IMR-90 (cell line): ENCODE data around the gene GATA2. TPM values are rescaled to one million over a fixed set of nuclear protein-coding genes. Genes with fewer than 3 reads are reported as not detected.

Source experiments
- ATAC-seq: fragments of 200-7000 bp; cut with Tn5 transposase; 2 replicates; pipeline ENCODE4 v1.9.1; 2020; ENCODE audit warnings: low read depth, mild to moderate bottlenecking, moderate library complexity
- BruUV-seq: library from RNA; stranded (reverse); fragments of 400-500 nt; replicated peaks from 2 replicates; lab custom pipeline; 2021; lab: Mats Ljungman, UMichigan
- CTCF ChIA-PET: fragments of 300-600 bp; formaldehyde crosslinking; extraction: SDS; loops from one replicate; lab custom pipeline; 2021; ENCODE audit warnings: antibody characterized with exemption; lab: Yijun Ruan, JAX
- POLR2A ChIA-PET: fragments of 300-600 bp; sonication (Branson Sonifier 250); formaldehyde crosslinking; loops from one replicate; lab custom pipeline; 2022; ENCODE audit warnings: antibody characterized with exemption; ENCODE audit not compliant: unreplicated experiment; lab: Charles Lee
- DNase-seq: peaks from one replicate; pipeline ENCODE4 v3.0.0; 2013
- H2AFZ ChIP-seq: replicated peaks from 2 replicates; pipeline ENCODE3; 2013; ENCODE audit warnings: low read length, mild to moderate bottlenecking; ENCODE audit not compliant: poor library complexity
- H2AK5ac ChIP-seq: 2 replicates; pipeline ENCODE4 v1.6.1; 2013; ENCODE audit warnings: low read depth, low read length, inconsistent platforms
- H2AK9ac ChIP-seq: replicated peaks from 2 replicates; pipeline ENCODE3; 2013; ENCODE audit warnings: mild to moderate bottlenecking, low read depth, low read length, moderate library complexity; ENCODE audit not compliant: poor library complexity
- H2BK120ac ChIP-seq: 2 replicates; pipeline ENCODE4 v1.6.1; 2013; ENCODE audit warnings: low read depth, low read length, inconsistent platforms
- H2BK15ac ChIP-seq: 3 replicates; pipeline ENCODE4 v1.6.1; 2013; ENCODE audit warnings: low read depth, low read length, inconsistent platforms
- H2BK20ac ChIP-seq: 2 replicates; pipeline ENCODE4 v1.6.1; 2013; ENCODE audit warnings: low read depth, mild to moderate bottlenecking, inconsistent platforms, low read length, moderate library complexity
- H2BK5ac ChIP-seq: 2 replicates; pipeline ENCODE4 v1.6.1; 2013; ENCODE audit warnings: mild to moderate bottlenecking, low read depth, low read length, inconsistent platforms; ENCODE audit not compliant: poor library complexity, severe bottlenecking
- H3K14ac ChIP-seq: replicated peaks from 2 replicates; pipeline ENCODE4 v1.6.1; 2013; ENCODE audit warnings: low read depth, low read length, inconsistent platforms
- H3K18ac ChIP-seq: 2 replicates; pipeline ENCODE4 v1.6.1; 2013; ENCODE audit warnings: low read depth, low read length, control low read depth
- H3K23ac ChIP-seq: 2 replicates; pipeline ENCODE4 v1.6.1; 2013; ENCODE audit warnings: low read depth, low read length, inconsistent platforms
- H3K27ac ChIP-seq: 2 replicates; pipeline ENCODE4 v1.5.1; 2013; ENCODE audit warnings: mild to moderate bottlenecking, control low read depth, low read length; ENCODE audit not compliant: insufficient read depth
- H3K27me3 ChIP-seq: 2 replicates; pipeline ENCODE4 v1.6.1; 2013; ENCODE audit warnings: low read length; ENCODE audit not compliant: control insufficient read depth, insufficient read depth
- H3K36me3 ChIP-seq: 2 replicates; pipeline ENCODE4 v1.6.1; 2013; ENCODE audit warnings: low read length, mixed read lengths; ENCODE audit not compliant: control insufficient read depth, insufficient read depth
- H3K4ac ChIP-seq: 2 replicates; pipeline ENCODE4 v1.6.1; 2013; ENCODE audit warnings: low read depth, low read length, inconsistent platforms
- H3K4me1 ChIP-seq: 2 replicates; pipeline ENCODE4 v1.6.1; 2013; ENCODE audit warnings: low read length, mixed read lengths; ENCODE audit not compliant: control insufficient read depth, insufficient read depth
- H3K4me2 ChIP-seq: 2 replicates; pipeline ENCODE4 v1.6.1; 2013; ENCODE audit warnings: low read depth, mild to moderate bottlenecking, control low read depth, low read length, moderate library complexity
- H3K4me3 ChIP-seq: 2 replicates; pipeline ENCODE4 v1.5.1; 2013; ENCODE audit warnings: low read depth, mild to moderate bottlenecking, control low read depth, low read length, moderate library complexity; ENCODE audit not compliant: insufficient read depth
- H3K56ac ChIP-seq: 2 replicates; pipeline ENCODE4 v1.6.1; 2013; ENCODE audit warnings: low read length, inconsistent platforms; ENCODE audit not compliant: insufficient read depth; ENCODE audit errors: extremely low read depth
- H3K79me1 ChIP-seq, 2 experiments: 2 replicates each; pipeline ENCODE4 v1.6.1; 2013; ENCODE audit warnings: low read length in 2 of 2, inconsistent platforms in 1 of 2, low read depth in 1 of 2
- H3K9ac ChIP-seq: 2 replicates; pipeline ENCODE4 v1.6.1; 2013; ENCODE audit warnings: low read depth, low read length, control low read depth
- H3K9me1 ChIP-seq: 2 replicates; pipeline ENCODE4 v1.6.1; 2013; ENCODE audit warnings: low read length, inconsistent platforms; ENCODE audit not compliant: insufficient read depth
- H3K9me3 ChIP-seq: 2 replicates; pipeline ENCODE4 v1.6.1; 2013; ENCODE audit warnings: low read length; ENCODE audit not compliant: control insufficient read depth, insufficient read depth
- H4K20me1 ChIP-seq: 2 replicates; pipeline ENCODE4 v1.6.1; 2013; ENCODE audit warnings: low read length, inconsistent platforms; ENCODE audit not compliant: insufficient read depth
- H4K5ac ChIP-seq: 2 replicates; pipeline ENCODE4 v1.6.1; 2013; ENCODE audit warnings: mild to moderate bottlenecking, low read depth, low read length, control low read depth
- H4K8ac ChIP-seq, 2 experiments: 2 replicates each; pipeline ENCODE4 v1.6.1; 2013; ENCODE audit warnings: low read depth in 2 of 2, low read length in 2 of 2, control low read depth in 1 of 2, inconsistent platforms in 1 of 2
- H4K91ac ChIP-seq: 2 replicates; pipeline ENCODE4 v1.6.1; 2013; ENCODE audit warnings: low read depth, low read length, inconsistent platforms; ENCODE audit not compliant: insufficient read depth
- RCOR1 ChIP-seq: IDR thresholded peaks from 2 replicates; pipeline ENCODE4 v1.6.1; 2012; ENCODE audit warnings: mild to moderate bottlenecking, low read length, improper control_type of control experiment; ENCODE audit not compliant: insufficient replicate concordance
- WGBS, 2 experiments: methylation state at CpG; one replicate each; pipeline versions ENCODE4 v1.1.5 to v1.1.7; 2013; ENCODE audit warnings: missing lambda C conversion rate in 2 of 2; ENCODE audit not compliant: insufficient read length in 1 of 2; ENCODE audit errors: extremely low coverage in 2 of 2; 5-methylcytosine and 5-hydroxymethylcytosine counted together
- dilution Hi-C: fragments of 300-500 bp; cut with HindIII; formaldehyde crosslinking; loops from one replicate; pipeline ENCODE4 v1.14.3; 2018; ENCODE audit warnings: low sequenced_read_pairs; ENCODE audit not compliant: unreplicated experiment
- in situ Hi-C: fragments of 300-500 bp; cut with MboI; formaldehyde crosslinking; loops from 3 replicates; pipeline ENCODE4 v1.14.3; 2019; ENCODE audit warnings: low sequenced_read_pairs, inconsistent platforms, mixed read lengths
- intact Hi-C: fragments of 100-400 bp; cut with micrococcal nuclease; formaldehyde crosslinking; loops from 2 replicates; pipeline ENCODE4 v1.10.0; 2022
- polyA plus RNA-seq, 3 experiments: library from polyadenylated mRNA; depleted of rRNA; stranded (reverse); fragments of >200 nt; gene quantifications; 2 replicates each; pipeline ENCODE4 v1.2.3, GENCODE V29; 2012; ENCODE audit warnings: low replicate concordance in 1 of 3
- total RNA-seq: library from RNA; depleted of rRNA; stranded (reverse); fragments of >200 nt; gene quantifications from 2 replicates; pipeline ENCODE4 v1.2.3, GENCODE V29; 2012
- TF ChIP-seq, protein P1 (sequence below): conservative IDR thresholded peaks from 2 replicates; pipeline ENCODE4 v1.5.1; 2012; ENCODE audit warnings: mild to moderate bottlenecking, low read depth, low read length, improper control_type of control experiment

The GATA2 gene
- total and polyA plus RNA-seq, 2 of the 4 experiments (the other 2 are of a cell fraction): 2.2 to 13.5 TPM

DNA sequence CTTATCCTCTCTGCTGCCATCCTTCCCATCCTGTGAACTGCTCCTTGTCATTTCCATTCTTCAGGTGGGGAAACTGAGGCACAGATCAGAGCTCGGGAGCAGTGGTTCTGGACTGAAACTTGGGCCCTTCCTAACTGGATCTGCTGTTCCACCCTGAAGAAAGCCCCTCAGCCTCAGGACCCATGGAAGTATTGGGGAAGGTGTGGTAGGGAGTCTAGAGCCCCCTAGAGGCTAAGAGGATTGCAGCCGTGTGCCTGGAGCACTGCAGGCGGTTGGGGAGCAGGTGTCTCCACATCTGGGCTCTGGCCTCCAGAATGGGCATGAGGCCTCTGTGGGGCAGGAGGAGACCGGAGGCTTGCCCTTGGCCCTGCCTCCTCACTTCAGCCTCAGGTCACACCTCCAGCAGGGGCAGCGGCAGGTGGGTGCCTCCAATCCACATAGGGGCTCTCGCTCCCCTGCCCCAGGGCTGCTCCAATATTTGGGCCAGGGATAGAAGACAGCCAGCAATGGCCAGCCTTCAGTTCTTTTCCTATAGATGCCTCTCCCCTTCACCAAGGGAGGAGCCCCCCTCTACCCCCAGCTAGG is 54.4 kb downstream of the GATA2 start:
- ChIA-PET CTCF (no interaction called here), POLR2A (no interaction called here)
- no peak overlapping the region for H3K4me2 ChIP-seq
- H2BK15ac ChIP-seq: no peak overlapping the region
- no peaks in the 10 kb centered on the region for H4K20me1 ChIP-seq
- no peak overlapping the region for H3K9ac ChIP-seq
- H2BK120ac ChIP-seq: no peak overlapping the region
- H3K14ac ChIP-seq: no peak overlapping the region
- no peak overlapping the region for H2AK5ac ChIP-seq
- DNase-seq (no peak), ATAC-seq (no peak)
- H3K4me1 ChIP-seq: no peaks in the 10 kb centered on the region
- in situ Hi-C loops (no loop called here), dilution Hi-C loops (no loop called here), intact Hi-C loops (no loop called here)
- TF ChIP-seq RCOR1: no peak
- TF ChIP-seq, protein P1, sequence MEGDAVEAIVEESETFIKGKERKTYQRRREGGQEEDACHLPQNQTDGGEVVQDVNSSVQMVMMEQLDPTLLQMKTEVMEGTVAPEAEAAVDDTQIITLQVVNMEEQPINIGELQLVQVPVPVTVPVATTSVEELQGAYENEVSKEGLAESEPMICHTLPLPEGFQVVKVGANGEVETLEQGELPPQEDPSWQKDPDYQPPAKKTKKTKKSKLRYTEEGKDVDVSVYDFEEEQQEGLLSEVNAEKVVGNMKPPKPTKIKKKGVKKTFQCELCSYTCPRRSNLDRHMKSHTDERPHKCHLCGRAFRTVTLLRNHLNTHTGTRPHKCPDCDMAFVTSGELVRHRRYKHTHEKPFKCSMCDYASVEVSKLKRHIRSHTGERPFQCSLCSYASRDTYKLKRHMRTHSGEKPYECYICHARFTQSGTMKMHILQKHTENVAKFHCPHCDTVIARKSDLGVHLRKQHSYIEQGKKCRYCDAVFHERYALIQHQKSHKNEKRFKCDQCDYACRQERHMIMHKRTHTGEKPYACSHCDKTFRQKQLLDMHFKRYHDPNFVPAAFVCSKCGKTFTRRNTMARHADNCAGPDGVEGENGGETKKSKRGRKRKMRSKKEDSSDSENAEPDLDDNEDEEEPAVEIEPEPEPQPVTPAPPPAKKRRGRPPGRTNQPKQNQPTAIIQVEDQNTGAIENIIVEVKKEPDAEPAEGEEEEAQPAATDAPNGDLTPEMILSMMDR: peak; percentile 26; the same call in 1 of the 2 replicates
- no peaks in the 10 kb centered on the region for H3K79me1 ChIP-seq
- no TSS peak for BruUV-seq
- no peak overlapping the region for H3K4me3 ChIP-seq
- H4K5ac ChIP-seq: no peak overlapping the region
- no peaks in the 10 kb centered on the region for H3K36me3 ChIP-seq
- no peak overlapping the region for H2BK20ac ChIP-seq
- H4K8ac ChIP-seq: no peak overlapping the region
- no peak overlapping the region for H2AFZ ChIP-seq
- H3K23ac ChIP-seq: no peak overlapping the region
- no peak overlapping the region for H3K4ac ChIP-seq
- H3K27ac ChIP-seq: no peak overlapping the region
- no CpG with 5 or more reads among the region's 6 CpGs for WGBS, 2 experiments
- no peaks in the 10 kb centered on the region for H3K9me1 ChIP-seq
- no peak overlapping the region for H4K91ac ChIP-seq
- no peak overlapping the region for H2BK5ac ChIP-seq
- H2AK9ac ChIP-seq: no peak overlapping the region
- H3K56ac ChIP-seq: no peak overlapping the region
- no peak overlapping the region for H3K18ac ChIP-seq
- peaks cover 3% of the 10 kb centered on the region; the same call in 1 of the 2 replicates for H3K9me3 ChIP-seq
- H3K27me3 ChIP-seq: peaks cover 70% of the 10 kb centered on the region
